ENCODE data around the gene ANGPT4. TPM values are rescaled to one million over a fixed set of nuclear protein-coding genes. Genes with fewer than 3 reads are reported as not detected.

ANGPT4 gene
- total and polyA plus RNA-seq, 12 donors, result 0.05 to 0.44 (median 0.26) TPM; not detected in 8

DNA sequence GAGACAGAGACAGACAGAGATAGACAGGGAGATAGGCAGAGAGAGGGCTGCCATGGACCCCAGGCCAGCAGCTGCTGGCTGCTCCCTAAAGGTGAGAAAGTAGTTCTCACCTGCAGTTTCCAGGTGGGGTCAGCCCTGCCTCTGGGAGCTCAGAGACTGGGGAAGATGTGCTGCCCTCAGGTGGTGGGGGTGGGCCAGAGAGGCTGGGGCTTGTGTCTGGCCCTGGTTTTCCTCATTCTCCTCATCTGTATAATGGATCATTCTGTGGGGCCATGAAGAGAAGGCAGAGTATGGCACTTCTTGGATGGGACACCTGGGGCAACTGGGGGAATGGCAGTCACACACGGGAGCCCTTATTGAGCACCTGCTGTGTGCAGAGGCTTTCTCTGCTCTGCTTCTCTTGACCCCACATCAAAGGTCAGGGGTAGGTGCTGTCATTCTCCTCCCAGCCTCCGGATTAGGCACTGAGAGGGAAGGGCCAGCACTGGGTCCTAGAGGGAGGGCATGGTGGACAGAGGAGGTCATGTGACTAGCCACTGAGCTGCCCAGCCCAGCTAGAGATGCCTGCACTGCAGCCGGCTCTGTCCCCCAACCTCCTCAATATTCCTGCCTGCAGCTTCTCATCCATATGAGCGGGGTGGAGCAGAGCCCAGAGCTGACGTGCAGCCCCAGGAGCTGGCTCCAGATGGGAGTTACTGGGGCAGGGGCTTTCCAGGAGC, 4.1 kb downstream of the ANGPT4 start:
- 49 to 60% methylated on average over 5 of the region's 5 CpGs for WGBS, 2 donors
- intact Hi-C loops (cut with DNase I), result no loop called here
- H3K4me1 ChIP-seq, result peaks cover 0 to 27% (median 7%) of the 10 kb centered on the region in 9 donors

DNA sequence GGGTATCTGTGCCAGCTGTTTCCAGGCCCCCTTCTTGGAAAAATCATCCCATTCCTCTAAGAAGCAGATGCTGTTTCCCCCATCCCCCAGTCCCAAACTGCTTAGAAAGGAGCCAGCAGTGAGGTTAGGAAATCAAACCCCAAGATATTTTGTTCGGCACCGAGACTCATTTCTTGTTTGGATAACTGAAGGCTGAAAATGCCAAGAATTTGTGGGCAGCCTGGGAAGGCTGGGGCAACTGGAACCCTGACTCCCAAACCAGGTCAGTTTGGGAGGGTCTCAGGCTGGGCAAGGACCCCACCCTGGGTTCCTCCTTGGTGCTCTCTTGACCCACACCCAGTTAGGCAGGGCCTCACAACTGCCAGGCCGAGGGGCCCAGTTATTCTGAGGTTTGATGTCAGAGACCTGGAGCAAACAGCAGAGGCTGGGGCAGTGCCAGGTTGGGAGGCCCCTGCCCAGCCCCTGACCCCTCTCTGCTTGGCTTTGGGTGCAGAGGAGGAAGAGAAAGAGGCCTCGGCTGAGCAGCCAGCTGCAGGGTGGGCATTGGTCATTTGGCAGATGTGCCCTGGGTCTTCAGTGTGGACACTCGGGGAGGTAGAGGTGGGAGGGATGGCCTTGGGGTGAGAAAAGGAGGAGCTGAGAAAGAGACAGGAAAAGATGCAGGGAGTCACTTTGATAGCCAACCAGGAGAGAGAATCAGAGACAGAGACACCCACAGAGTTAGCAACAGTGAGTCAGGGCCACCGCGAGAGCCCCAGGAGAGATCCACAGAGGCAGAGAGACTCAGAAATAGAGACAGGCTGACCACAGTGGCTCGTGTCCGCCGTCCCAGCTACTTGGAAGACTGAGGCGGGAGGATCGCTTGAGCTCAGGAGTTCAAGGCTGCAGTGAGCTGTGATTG, 5.0 kb downstream of the ANGPT4 start:
- 53 to 54% methylated on average over 12 of the region's 12 CpGs for WGBS, 2 donors
- H3K4me1 ChIP-seq, result peaks cover 0 to 20% (median 6%) of the 10 kb centered on the region in 9 donors
- DNase-seq, result no peak
- ATAC-seq, result peak in 2 of 8 donors; percentile 36 to 44
- H3K36me3 ChIP-seq, result no peaks in the 10 kb centered on the region
- intact Hi-C loops (cut with DNase I), result no loop called here
- TF ChIP-seq, protein P1, sequence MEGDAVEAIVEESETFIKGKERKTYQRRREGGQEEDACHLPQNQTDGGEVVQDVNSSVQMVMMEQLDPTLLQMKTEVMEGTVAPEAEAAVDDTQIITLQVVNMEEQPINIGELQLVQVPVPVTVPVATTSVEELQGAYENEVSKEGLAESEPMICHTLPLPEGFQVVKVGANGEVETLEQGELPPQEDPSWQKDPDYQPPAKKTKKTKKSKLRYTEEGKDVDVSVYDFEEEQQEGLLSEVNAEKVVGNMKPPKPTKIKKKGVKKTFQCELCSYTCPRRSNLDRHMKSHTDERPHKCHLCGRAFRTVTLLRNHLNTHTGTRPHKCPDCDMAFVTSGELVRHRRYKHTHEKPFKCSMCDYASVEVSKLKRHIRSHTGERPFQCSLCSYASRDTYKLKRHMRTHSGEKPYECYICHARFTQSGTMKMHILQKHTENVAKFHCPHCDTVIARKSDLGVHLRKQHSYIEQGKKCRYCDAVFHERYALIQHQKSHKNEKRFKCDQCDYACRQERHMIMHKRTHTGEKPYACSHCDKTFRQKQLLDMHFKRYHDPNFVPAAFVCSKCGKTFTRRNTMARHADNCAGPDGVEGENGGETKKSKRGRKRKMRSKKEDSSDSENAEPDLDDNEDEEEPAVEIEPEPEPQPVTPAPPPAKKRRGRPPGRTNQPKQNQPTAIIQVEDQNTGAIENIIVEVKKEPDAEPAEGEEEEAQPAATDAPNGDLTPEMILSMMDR (IDR thresholded peaks at IDR 0.05), result no peak
- H3K27me3 ChIP-seq, result peaks cover 0 to 31% (median 15%) of the 10 kb centered on the region in 7 donors
- no peak overlapping the region for H3K4me3 ChIP-seq
- peak overlapping the region in 3 of 10 donors; percentile 10 to 44 (median 31) for H3K27ac ChIP-seq
- H3K9me3 ChIP-seq, result no peaks in the 10 kb centered on the region

More for the DNA sequence above, 4.1 kb downstream of the ANGPT4 start:
- H3K4me3 ChIP-seq, result no peak overlapping the region
- TF ChIP-seq, protein P1 (IDR thresholded peaks at IDR 0.05), result no peak
- no peak for ATAC-seq
- H3K36me3 ChIP-seq, result no peaks in the 10 kb centered on the region
- no peak overlapping the region for H3K27ac ChIP-seq
- peaks cover 0 to 31% (median 15%) of the 10 kb centered on the region in 7 donors for H3K27me3 ChIP-seq
- no peaks in the 10 kb centered on the region for H3K9me3 ChIP-seq
- no peak for DNase-seq

DNA sequence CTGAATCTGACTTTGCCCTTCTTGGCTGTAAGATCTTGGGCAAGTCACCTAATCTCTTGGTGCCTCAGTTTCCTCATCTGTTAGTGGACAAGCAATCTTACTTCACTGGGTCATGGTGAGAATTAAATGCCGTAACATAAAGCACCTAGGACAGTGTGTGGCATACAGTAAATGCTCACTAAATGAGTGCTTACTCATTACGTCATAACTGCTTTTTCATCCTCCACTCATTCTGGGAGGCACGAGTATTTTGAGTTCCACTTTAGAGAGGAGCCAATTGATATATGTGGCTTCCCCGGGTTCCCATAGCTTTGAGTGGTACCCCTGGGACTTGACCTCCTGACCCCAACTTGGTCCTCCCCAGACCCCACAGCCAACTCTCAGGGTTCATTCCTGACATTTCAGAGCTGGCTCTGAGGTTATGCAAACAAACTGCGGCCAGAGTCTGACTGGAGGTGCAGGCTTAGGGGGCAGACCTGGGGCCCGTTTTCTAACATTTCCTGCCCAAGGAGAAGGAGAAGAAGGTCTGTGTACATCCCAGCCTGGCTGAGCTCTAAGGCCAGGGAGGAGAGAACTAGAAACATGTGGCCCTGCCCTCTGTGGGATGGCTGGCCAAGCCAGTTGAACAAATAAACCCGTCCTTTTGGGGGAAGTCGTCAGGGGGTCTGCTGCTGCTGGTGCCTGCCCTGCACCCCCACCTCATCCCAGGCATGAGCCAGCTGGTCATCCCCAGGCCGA, 5.8 kb downstream of the ANGPT4 start:
- TF ChIP-seq, protein P1 (IDR thresholded peaks at IDR 0.05), result no peak
- peak in 2 of 8 donors; percentile 20 to 30 for ATAC-seq
- intact Hi-C loops (cut with DNase I), result no loop called here

DNA sequence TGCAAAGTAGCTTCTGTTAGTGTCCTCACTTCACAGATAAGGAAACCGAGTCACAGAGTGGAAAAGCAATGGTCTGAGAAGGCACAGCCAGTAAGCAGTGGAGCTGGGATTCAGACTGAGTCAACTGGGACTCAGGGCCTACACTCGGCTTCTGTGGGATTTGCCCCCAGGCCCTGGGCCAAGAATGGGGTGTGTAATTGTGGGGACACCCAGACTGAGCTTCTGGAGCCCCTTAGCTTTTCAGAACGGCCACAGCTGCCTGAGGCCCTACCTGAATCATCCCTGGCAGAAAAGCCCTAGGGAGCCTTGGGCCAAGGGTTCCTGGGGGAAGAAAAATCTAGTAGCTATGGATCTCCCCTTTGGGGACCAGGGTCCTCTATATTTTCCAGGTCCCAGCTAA, 6.5 kb downstream of the ANGPT4 start:
- DNase-seq (no peak), ATAC-seq (no peak)
- Histone ChIP-seq H3K4me3 (no peak overlapping the region), H3K27me3 (peaks cover 0 to 30% (median 13%) of the 10 kb centered on the region in 7 donors), H3K4me1 (peaks cover 0 to 32% (median 0%) of the 10 kb centered on the region in 9 donors), H3K9me3 (no peaks in the 10 kb centered on the region), H3K36me3 (no peaks in the 10 kb centered on the region), H3K27ac (no peak overlapping the region)
- intact Hi-C loops (cut with DNase I), result no loop called here
- WGBS, 2 donors, result 80 to 83% methylated on average over 3 of the region's 3 CpGs
- TF ChIP-seq, protein P1 (IDR thresholded peaks at IDR 0.05), result no peak

More for the DNA sequence above, 5.8 kb downstream of the ANGPT4 start:
- no peak overlapping the region for H3K4me3 ChIP-seq
- WGBS, 2 donors, result 35 to 39% methylated on average over 9 of the region's 9 CpGs
- H3K27ac ChIP-seq, result no peak overlapping the region
- no peak for DNase-seq
- H3K9me3 ChIP-seq, result no peaks in the 10 kb centered on the region
- H3K36me3 ChIP-seq, result no peaks in the 10 kb centered on the region
- H3K27me3 ChIP-seq, result peaks cover 0 to 31% (median 15%) of the 10 kb centered on the region in 7 donors
- H3K4me1 ChIP-seq, result peaks cover 0 to 25% (median 0%) of the 10 kb centered on the region in 9 donors
